ENCODE measurements around the gene GIMD1.
A peak's percentile ranks its signal among the peaks of the same experiment; 100 is the strongest.
"Not testable (repeated sequence)": the region's sequence is repeated elsewhere in the genome, so short reads cannot be mapped to it uniquely, and the experiment has no call there.

GIMD1 gene

DNA sequence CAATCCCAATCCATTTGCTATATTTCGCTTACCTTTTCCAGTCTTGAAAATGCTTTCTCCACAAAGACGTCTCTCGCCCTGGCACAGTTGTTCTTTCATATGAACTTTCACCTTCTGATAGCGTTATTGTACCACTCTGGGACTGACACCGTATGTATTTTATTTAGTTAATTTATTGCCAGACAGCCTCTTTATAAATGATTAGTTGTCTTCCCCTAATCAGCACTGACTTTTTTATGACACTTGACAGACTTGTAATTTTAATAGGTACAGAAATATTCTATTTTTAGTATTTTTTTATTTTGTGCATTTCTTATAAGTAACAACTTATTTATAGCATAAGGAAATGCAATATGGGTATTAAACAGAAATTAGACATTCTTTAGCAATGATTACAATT lies at the start of gene GIMD1:
Gene GIMD1, minus strand, starts transcription at position 101 of the 400 bp plus-strand sequence. CDS start 1,343 bp downstream, outside the sequence.
- no peak for DNase-seq

GRCh38 chr4:106414366-106414765 lies 45.8 kb upstream of the GIMD1 start:
- no peak for DNase-seq

DNA sequence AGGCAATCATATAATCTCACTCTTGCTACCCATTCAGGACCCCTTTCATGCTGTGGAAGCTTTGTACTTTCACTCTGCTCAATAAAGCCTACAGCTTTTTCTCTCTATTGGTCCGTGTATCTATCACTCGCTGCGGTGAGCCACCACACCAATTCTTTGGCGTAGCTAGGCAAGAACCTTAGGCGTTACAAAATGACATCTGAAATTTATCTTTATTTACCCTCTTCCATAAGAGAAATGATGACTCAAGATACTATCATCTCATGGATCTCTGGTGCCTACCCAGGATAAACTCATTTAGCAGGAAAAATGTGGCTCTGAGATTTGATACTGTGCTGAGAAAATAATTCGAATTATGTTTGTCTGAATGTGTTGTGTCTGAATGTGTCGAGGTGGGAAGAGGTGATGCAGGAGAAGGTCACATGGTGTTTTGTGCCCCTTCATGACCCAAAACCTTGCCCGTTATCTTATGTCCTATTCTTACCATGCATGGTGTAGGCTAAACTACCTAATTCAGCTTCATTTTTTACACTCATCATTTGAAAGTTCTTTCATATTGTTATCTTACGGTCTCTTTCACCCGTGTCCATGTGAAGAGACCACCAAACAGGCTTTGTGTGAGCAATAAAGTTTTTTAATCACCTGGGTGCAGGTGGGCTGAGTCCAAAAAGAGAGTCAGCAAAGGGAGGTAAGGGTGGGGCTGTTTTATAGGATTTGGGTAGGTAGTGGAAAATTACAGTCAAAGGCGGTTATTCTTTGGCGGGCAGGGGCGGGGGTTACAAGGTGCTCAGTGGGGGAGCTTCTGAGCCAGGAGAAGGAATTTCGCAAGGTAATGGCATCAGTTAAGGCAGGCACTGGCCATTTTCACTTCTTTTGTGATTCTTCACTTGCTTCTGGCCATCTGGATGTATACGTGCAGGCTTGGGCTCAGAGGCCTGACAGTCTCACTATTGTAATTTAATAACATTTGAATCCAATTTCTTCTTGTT lies 41.6 kb upstream of the GIMD1 start:
- DNase-seq: no peak

- DNase-seq: not testable (repeated sequence)
These were observed 39.4 kb upstream of the GIMD1 start for GRCh38 chr4:106408004-106408403.

DNA sequence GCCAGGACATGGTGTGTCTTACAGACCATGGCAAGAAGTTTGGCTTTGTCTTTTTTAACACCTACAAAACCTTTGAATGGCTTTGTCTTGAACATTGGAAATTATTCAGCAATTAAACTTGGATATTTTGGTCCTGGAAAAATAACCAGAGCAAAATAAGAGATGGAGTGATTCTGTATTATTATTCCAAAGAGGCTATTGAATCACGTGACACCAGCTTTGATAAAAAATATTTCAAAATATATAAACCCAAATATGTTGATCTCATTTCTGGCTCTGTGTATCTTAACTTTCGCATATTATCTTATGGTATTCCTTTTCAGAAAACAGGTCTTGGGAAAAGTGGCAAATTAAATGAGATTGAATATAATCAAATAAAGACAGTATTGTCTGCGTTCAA lies 32.6 kb upstream of the GIMD1 start:
- no peak for DNase-seq

- DNase-seq: not testable (repeated sequence)
These were observed 30.3 kb upstream of the GIMD1 start for GRCh38 chr4:106398898-106399297.

DNA sequence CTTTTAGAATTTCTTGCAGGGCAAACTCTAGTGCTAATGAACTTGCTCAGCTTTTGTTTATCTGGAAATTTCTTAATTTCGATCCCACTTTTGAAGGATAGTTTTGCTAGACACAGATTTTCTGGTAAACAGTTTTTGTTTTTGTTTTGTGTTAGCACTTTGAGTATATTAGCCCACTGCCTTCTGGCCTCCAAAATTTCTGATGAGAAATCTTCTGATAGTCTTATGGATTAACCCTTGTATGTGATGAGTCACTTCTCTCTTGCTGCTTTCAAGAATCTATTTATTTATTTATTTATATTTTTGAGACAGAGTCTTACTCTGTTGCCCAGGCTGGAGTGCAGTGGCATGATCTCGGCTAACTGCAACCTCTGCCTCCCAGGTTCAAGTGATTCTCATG lies 27.0 kb upstream of the GIMD1 start:
- DNase-seq: no peak

DNA sequence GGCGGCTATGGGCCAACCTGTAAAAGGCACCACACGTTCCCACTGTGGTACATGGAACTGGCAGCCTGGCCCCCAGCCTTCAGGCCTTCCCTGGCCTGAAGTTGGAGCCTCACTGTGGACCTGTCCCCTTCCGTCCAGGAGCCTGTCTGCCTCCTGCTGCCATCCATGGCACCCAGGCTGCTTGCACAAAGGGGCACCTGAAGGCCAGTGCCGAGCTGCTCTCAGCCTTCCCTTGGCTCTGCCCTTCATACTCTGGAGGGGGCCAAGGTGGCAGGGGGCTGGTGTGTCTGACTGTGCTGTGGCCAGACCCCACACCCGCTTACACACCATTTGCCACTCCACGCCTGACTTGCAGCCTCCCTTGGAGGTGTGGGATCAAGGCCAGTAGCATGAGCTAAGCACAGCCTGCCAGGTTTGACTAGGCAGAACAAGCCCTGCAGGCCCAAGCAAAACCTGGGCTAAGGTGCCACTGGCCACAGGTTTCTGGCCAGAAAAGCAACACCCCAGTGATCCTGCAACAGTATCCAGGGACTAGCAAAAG lies 17.3 kb upstream of the GIMD1 start:
- DNase-seq: no peak

- no peak for DNase-seq
These were observed 16.3 kb upstream of the GIMD1 start for GRCh38 chr4:106384878-106385277.

DNA sequence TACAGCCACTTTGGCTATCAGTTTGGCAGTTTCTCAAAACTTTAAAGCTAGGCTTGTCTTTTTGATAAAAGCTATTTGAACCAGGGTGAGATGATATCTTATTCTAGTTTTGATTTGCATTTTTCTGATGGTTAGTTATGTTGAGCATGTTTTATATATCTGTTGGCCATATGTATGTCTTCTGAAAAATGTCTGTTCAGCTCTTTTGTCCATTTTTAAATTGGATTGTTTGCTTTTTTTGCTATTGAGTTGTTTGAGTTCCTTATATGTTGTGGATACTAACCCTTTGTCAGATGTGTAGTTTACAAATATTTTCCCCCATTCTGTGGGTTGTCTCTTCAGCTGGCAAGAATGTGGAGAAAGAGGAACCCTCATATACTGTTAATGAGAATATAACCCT lies 11.6 kb upstream of the GIMD1 start:
- no peak for DNase-seq

DNA sequence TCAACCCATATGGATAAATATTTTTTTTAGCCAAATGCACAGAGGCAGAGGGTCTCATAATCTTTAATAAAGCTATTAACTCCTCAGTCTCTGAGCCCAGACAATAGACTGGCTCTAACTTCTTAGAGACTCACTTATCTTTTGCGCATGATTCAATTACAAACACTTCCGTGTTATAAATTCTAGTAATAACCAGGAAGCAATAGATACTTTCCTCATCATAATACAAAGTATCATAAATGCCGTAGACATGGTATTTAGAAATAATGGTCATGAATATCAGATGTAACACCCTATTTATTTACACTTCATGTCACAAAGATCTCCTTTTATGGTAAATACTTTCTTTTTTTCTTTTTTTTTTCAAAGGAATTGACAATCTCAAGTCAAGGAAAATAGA lies 4.4 kb upstream of the GIMD1 start:
- DNase-seq: no peak

- no peak for DNase-seq
These were observed 2.6 kb upstream of the GIMD1 start for GRCh38 chr4:106371161-106371560.

DNA sequence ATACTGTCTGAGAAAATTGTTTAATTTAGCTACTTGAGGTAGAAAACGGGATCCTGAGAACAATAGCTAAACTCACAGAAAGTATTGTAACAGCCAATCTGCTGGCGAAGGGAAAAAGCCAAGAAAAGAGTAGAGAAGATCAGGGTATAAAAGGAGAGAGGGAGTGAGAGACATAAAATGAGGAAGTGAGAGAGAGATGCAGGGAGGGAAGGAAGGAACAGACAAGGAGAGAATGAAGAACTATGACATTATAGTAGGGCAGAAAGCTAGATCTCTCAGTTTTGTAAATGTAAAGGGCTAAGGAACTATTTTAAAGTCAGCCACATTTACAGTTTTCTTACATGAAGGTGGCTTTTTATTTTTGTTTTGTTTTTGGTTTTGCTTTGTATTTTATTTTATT lies 1.6 kb upstream of the GIMD1 start:
- DNase-seq: no peak

GRCh38 chr4:106369456-106370060 lies 980 bp upstream of the GIMD1 start:
- DNase-seq: peak; percentile 17

GRCh38 chr4:106367072-106367471 lies 1.5 kb downstream of the GIMD1 start:
- no peak for DNase-seq

DNA sequence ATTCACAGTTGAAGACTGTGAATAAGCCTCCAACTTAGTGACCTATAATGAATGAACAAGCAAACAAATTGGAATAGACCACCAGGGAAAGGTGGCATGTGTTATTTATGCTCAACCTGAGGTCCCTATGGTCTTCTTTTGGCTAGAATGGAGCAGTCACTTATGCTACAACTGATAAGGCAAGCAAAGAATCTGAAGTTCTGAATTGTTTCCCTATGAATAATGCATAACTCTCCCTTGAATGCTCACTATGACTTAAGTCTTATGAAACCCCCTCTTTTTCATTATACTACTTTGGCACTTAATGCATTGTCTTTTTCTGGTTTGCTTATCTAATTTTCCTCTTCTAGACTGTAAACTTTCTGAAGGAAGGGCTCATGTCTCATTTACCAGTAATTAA lies 2.6 kb downstream of the GIMD1 start:
- DNase-seq: no peak

GRCh38 chr4:106365613-106366012 lies 3.0 kb downstream of the GIMD1 start:
- DNase-seq: no peak

DNA sequence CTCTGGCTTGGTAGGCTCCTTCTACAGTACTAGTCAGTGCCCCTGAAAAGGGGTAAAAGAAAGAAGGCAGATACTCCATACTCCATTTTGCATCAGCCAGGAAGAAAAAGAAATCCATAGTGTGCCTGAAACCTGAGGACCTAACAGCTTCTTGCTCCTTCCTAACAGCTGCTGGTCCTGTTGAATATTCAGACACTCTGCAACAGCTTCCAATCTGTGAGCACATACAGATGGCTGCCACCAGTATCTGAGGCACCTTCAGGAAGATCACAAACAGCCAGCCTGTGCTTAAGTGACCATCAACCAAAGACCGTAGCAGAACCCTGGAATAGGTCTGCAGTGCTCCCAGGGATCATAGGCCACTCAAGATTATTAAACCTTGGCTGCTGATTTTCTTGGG lies 4.3 kb downstream of the GIMD1 start:
- no peak for DNase-seq

- no peak for DNase-seq
These were observed 6.3 kb downstream of the GIMD1 start for GRCh38 chr4:106362086-106362825.

DNA sequence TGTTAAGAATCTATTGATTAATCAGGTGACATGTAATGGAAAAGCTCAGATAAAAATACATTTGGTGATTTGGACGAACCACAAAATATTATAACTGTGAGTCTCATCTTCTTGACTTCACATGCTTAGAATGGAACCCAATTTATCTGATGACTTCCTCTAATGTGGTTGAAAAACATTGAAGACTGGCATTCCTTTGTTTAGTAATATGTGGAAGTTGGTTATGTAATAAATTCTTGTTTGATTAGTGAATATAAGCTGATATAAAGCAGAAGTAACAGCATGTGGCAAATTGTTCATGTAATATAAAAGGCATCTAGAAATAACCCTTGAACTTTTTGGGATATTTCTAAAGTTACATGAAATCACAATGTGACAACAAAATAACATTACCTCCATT lies 9.7 kb downstream of the GIMD1 start:
- no peak for DNase-seq

DNA sequence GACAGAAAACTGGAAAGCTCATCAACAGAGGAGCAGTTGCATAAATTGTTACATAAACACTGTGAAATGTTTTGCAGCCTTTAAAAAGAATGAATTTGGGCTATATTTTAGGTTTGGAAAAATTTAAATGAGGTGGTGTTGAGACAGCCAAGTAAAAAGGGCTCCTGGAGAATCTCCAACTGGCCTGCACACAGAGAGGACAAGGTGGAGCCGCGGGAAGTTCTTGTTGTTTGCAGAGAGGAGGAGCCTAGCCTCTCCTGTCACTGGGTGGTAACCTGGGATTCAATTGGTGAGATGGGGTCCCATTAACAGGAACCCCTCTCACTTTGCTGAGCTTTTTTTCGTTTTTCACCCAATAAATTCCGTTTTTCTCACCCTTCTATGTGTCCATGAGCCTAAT lies 13.4 kb downstream of the GIMD1 start:
- DNase-seq: no peak

DNA sequence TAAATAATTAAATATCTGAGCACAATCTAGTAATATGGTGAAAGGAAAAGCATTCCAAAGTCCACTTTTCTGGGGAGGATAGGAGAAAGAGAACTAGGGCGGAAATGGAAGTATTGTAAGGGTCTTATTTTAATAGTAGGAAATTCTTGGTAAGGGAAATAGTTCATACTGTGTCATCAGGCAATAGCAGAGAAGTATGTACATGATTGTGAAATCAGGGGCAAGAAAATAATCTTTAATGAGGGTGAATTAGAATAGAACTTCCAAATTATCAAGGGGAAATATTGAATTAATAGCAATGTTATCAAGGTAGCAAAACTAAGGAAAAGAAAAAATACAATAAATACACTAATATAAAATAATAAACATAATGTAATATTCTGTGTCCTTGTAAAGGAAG lies 14.8 kb downstream of the GIMD1 start:
- DNase-seq: no peak

GRCh38 chr4:106351016-106351415 lies 17.6 kb downstream of the GIMD1 start:
- DNase-seq: no peak

Data from CD4-positive, alpha-beta T cell treated with Interleukin-17A for 1 hour (primary cell).